Activated CD4-positive, CD25-positive, alpha-beta regulatory T cell treated with anti-CD3 and anti-CD28 coated beads, Interleukin-2, amount 50 U/mL, for 24 hours (primary cell): ENCODE measurements around the gene ZNF614.
"Not testable (repeated sequence)": the region's sequence is repeated elsewhere in the genome, so short reads cannot be mapped to it uniquely, and the experiment has no call there.

Source experiments
- ATAC-seq, 2 donors: fragments of 150-1000 bp; cut with Tn5 transposase; one replicate each; pipeline ENCODE4 v1.10.0; 2021; ENCODE audit warnings: mild to moderate bottlenecking in 1 of 2, moderate library complexity in 1 of 2

ZNF614 gene

GRCh38 chr19:51986309-51987291 lies 41.6 kb downstream of the ZNF614 start, which contains the start of gene ZNF350:
ZNF350 (minus strand) TSS chr19:51986840; CDS start chr19:51974360, 12,480 bp downstream.
- ATAC-seq = peak; percentile 99

GRCh38 chr19:51983361-51983760 lies 44.8 kb downstream of the ZNF614 start:
- ATAC-seq = no peak

GRCh38 chr19:51980926-51981325 lies 47.3 kb downstream of the ZNF614 start:
- not testable (repeated sequence) for ATAC-seq

- ATAC-seq = no peak
Measured at GRCh38 chr19:51980116-51980736, 48.0 kb downstream of the ZNF614 start.

GRCh38 chr19:51978882-51979281 lies 49.3 kb downstream of the ZNF614 start:
- ATAC-seq = no peak

GRCh38 chr19:51977346-51977745 lies 50.8 kb downstream of the ZNF614 start:
- ATAC-seq = no peak

GRCh38 chr19:51976852-51977251 lies 51.3 kb downstream of the ZNF614 start:
- no peak for ATAC-seq

- ATAC-seq = not testable (repeated sequence)
Measured at GRCh38 chr19:51975787-51976186, 52.4 kb downstream of the ZNF614 start.

GRCh38 chr19:51971624-51972023 lies 56.6 kb downstream of the ZNF614 start:
- no peak for ATAC-seq

GRCh38 chr19:51970718-51971117 lies 57.5 kb downstream of the ZNF614 start:
- ATAC-seq = no peak

- no peak for ATAC-seq
Measured at GRCh38 chr19:51965583-51965982, 62.6 kb downstream of the ZNF614 start.
